ENCODE results near the gene LIN54. TPM values are rescaled to one million over a fixed set of nuclear protein-coding genes. Genes with fewer than 3 reads are reported as not detected.
"Not testable (repeated sequence)": the region's sequence is repeated elsewhere in the genome, so short reads cannot be mapped to it uniquely, and the experiment has no call there.

Gene LIN54
- total RNA-seq, 1 donor from 2014 or later: 29.2 TPM

DNA sequence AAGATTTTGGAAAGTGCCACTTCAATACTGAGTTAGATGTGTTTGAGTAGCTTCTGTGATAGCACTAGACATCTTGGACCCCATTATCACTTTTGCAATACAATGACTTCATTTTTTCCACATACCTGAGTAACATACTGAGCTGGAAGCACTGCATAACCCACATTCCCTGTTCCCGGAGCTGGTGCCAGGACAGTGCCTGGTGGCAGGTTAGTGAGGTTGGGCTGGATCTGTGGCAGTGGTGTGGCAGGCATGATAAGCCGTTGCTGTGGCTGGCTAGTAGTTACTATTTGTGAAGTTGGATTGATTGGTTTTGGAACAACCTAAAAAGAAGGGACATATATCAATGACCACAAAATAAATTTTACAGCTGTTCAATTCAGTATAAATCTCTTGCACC lies 71.2 kb downstream of the LIN54 start:
- no peak for DNase-seq

GRCh38 chr4:82934441-82934840 lies 76.2 kb downstream of the LIN54 start:
- no peak for DNase-seq

DNA sequence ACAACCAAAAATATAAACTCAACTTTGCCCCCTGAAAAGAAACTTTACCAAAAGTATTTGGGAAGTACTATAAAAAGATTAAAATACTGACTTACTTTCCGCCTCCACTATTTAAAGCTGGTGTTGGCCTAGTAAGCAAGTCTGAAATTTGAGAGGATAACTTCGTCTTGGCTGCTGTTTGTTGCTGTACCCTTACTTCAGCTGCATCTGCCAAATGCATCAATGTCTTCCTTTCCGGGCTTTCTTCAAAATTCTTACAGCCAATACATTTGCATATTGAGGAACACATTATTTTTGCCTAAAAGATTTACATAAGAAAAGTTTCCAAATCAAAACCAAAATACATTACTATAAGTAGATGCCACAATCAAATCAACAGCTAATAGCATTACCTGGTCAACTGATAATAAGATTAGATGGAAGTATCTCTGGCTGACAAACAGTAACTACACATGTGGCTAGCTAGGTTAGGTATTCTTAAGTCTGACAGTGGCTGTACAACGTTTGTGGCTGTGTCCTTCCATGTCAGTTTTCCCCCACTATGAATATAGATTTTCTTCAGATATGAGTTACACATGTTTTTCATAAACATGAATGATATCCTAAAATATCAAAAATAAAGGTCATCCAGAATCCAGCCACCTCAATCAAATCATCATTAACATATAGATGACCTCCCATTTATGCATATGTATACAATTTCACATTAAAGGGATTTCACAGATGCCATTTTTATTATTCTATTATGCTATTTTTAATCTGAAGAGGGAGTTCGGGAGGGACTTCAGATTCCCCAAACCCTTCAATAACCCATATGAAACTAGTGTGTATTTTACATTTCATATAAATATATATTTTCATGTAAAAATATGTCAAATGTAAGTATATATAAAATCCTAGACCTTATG lies 79.5 kb downstream of the LIN54 start:
- DNase-seq: no peak

- no peak for DNase-seq
Observed at GRCh38 chr4:82921795-82922194, 88.8 kb downstream of the LIN54 start.

- DNase-seq: no peak
Observed at GRCh38 chr4:82919386-82919785, 91.2 kb downstream of the LIN54 start.

GRCh38 chr4:82918091-82918490 lies 92.5 kb downstream of the LIN54 start:
- no peak for DNase-seq

- not testable (repeated sequence) for DNase-seq
Observed at GRCh38 chr4:82913968-82914367, 96.7 kb downstream of the LIN54 start.

GRCh38 chr4:82913305-82913704 lies 97.3 kb downstream of the LIN54 start:
- no peak for DNase-seq

DNA sequence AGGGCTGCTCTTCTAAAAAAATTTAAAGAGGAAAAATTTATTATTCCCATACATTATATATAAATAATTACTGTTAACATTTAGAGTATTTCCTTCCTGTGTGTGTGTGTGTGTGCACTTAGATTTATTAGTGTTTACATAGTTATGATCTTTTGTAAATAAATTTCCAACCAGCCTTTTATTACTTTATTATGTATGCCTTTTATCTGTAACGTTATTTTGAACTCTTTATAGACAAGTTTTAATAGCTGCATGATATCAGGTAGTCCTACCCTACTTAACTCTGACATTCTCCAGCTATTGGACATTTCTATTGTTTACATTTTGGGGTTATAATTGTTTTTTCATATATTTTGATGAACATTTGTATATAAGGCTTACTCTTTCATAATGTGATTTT lies 101.3 kb downstream of the LIN54 start:
- DNase-seq: no peak

- no peak for DNase-seq
Observed at GRCh38 chr4:82906469-82906868, 104.2 kb downstream of the LIN54 start.

- DNase-seq: no peak
Observed at GRCh38 chr4:82905205-82905604, 105.4 kb downstream of the LIN54 start.

GRCh38 chr4:82903737-82904136 lies 106.9 kb downstream of the LIN54 start:
- no peak for DNase-seq

DNA sequence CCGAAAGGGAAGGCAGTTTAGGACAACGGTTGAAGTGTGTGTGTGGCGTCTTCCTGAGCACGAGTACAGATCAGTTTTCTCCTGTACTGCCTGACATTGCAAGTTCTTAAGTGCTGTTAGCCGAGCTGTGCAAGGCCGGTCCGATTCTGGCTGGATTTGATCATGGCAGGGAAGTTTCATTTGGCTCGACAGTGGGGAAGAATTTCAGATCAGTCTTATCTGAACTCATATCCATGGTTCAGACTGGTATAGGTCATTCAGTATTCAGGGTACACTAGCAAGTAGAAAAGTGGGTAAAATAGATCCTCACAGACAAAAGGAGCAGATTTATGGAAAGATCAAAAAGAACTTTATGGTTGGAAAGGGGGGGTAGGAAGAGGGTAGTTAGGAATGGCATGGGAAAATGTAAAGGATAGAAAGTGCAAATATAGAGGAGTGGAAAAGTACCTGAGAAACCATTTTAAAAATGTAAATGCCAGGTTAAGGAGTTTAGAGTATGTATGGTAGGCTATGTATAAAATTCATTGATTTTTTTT lies 109.4 kb downstream of the LIN54 start:
- no peak for DNase-seq

GRCh38 chr4:82900411-82901182 lies 110.0 kb downstream of the LIN54 start, which contains the start of gene THAP9:
Gene THAP9, plus strand, starts transcription at chr4:82900735. Its CDS starts 68 bp downstream, at chr4:82900803.
- peak; percentile 99 for DNase-seq

DNA sequence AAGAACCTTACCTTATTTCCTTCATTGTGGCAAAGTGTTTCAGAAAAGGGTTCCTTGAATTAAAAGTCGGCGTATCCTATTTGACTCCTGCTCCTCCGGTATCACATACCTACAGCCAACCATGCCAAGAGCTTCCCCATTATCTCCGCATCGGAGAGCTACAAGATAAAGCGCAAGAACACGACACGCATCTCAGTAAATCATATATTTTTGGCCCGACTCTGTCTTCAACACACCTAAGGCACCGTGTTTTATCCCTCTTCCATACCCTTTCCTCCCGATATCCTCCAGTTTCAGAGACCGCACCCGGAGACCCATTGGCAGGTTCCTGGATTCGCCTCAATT lies 110.6 kb downstream of the LIN54 start:
- no peak for DNase-seq

DNA sequence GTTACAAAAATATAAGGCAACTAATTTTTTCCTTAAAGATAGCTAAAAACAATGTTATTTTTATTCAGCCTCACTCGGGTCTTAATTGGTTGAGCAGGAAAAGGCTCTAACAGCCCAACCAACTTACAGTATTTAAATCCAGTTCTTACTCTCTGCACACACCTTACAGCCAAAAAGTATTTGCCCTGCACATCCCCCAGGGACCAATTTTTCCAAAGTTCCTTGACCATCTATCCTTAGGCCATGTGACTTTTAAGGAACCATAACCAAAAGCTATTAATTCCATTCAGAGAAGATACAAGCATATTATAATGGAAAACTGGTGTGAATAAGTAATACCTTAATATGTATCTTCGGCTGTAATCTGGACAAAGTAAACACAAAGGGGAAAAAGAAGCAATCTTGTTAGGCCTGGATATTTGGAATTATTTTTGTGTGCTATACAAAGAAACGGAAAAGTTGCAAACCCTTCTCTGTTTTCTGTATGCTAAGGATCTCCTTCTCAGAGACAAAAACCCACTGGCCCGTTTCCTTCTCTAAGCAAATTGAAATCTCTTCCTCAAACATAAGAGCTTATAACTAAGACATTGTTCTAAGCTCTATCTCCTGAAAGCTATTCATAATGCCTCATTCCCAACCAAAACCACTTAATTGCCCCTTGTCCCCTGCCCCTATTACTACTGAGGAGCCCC lies 111.1 kb downstream of the LIN54 start:
- DNase-seq: no peak

- no peak for DNase-seq
Observed at GRCh38 chr4:82898322-82899243, 112.0 kb downstream of the LIN54 start.

GRCh38 chr4:82896755-82897154 lies 113.9 kb downstream of the LIN54 start:
- no peak for DNase-seq

DNA sequence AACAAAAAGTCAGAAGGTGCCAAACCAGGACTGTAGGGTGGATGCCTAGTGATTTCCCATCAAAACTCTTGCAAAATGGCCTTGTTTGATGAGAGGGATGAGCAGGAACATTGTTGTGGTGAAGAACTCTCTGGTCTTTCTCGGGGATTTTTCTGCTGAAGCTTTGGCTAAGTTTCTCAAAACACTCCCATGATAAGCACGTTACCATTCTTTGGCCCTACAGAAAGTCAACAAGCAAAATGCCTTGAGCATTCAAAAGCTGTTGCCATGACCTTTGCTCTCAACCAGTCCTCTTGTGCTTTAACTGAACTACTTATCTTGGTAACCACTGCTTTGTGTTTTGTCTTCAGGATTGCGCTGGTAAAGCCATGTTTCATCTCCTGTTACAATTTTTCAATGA lies 116.7 kb downstream of the LIN54 start:
- DNase-seq: no peak

DNA sequence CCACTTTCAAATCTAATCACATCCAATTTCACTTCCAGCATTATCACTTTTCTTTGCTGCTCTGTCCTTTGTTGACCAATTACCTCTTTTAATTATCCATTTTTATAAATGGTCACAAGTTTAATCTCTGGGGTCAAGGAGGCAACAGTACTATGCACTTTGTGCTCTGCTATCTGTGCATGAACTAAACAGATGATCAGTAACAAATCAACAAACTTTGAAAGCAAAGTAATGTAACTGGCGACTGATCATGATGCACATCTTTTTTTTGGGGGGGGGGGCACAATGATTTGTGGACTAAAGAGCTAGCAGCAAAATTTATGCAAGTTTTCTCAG lies 118.2 kb downstream of the LIN54 start:
- no peak for DNase-seq

GRCh38 chr4:82891707-82892466 lies 118.7 kb downstream of the LIN54 start:
- no peak for DNase-seq
